ENCODE results near the gene FIGNL2.

DNA sequence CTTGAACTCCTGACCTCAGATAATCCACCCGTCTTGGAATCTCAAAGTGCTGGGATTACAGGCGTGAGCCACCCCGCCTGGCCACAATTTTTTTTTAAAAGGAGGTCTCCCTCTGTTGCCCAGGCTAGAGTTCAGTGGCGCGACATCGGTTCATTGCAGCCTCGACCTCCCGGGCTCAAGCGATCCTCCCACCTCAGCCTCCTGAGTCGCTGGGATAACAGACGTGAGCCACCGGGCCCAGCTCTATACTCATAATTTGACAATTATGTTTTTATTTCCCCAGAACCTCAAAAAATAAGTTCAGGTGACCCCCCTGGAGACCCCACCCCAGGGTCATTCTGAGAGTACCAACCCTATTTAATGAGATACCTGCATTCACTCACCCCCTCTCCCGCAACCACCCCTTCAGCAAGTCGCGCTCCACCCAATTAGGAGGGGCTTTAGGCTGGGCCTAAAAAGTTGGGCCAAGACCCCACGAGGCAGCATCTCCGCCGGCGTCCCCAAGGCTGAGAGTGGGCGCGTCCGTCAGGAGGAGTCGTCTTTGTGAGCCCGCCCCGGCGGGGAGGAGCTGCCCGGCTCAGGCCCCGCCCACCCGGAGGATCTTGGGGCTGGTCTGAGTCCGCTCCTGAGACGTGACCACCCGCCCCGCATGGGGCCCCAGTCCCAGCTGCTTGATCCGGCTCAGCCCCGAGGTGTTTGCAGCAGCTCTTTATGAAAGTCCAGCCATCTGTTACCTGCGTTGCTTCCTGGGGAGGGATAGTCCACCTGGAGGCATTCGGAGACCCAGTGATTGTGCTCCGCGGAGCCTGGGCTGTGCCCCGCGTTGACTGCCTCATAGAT is 39.2 kb upstream of the FIGNL2 start, which contains the start of gene ANKRD33:
- TF ChIP-seq, protein P1, sequence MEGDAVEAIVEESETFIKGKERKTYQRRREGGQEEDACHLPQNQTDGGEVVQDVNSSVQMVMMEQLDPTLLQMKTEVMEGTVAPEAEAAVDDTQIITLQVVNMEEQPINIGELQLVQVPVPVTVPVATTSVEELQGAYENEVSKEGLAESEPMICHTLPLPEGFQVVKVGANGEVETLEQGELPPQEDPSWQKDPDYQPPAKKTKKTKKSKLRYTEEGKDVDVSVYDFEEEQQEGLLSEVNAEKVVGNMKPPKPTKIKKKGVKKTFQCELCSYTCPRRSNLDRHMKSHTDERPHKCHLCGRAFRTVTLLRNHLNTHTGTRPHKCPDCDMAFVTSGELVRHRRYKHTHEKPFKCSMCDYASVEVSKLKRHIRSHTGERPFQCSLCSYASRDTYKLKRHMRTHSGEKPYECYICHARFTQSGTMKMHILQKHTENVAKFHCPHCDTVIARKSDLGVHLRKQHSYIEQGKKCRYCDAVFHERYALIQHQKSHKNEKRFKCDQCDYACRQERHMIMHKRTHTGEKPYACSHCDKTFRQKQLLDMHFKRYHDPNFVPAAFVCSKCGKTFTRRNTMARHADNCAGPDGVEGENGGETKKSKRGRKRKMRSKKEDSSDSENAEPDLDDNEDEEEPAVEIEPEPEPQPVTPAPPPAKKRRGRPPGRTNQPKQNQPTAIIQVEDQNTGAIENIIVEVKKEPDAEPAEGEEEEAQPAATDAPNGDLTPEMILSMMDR (IDR thresholded peaks at IDR 0.05; ENCODE audit: low read length), result no peak
- no peak for TF ChIP-seq EZH2 (IDR thresholded peaks at IDR 0.05; ENCODE audit: borderline replicate concordance, low read length)

All from OCI-LY1 (cell line).